Esophagus muscularis mucosa (tissue), 3 donors: ENCODE results near the gene L1CAM.

Experiments
- CTCF ChIP-seq, 3 experiments: fragments of 200-600 bp in 2 of 3; fragments of 450-650 bp in 1 of 3; sonication (generic) in 2 of 3; IDR thresholded peaks; one replicate each; pipeline ENCODE4 v1.5.1; 2017 to 2019; ENCODE audit warnings: antibody characterized with exemption in 3 of 3, mild to moderate bottlenecking in 2 of 3, moderate library complexity in 1 of 3
- POLR2AphosphoS5 ChIP-seq, 2 donors: sonication (generic); formaldehyde crosslinking; IDR thresholded peaks; one replicate each; pipeline ENCODE4 v1.6.1; 2017; ENCODE audit warnings: antibody characterized with exemption in 2 of 2

- TF ChIP-seq CTCF (IDR thresholded peaks at IDR 0.05) (no peak), POLR2AphosphoS5 (IDR thresholded peaks at IDR 0.05) (no peak)
These were observed 22.6 kb downstream of the L1CAM start for GRCh38 chrX:153863251-153863991.
